Subcutaneous adipose tissue (tissue), 4 donors: ENCODE data around the gene GMPS. TPM values are rescaled to one million over a fixed set of nuclear protein-coding genes. Genes with fewer than 3 reads are reported as not detected.

Source experiments
- total RNA-seq, 4 donors: library from RNA; depleted of rRNA; stranded (reverse); fragments of >200 nt; gene quantifications; one replicate each; pipeline ENCODE4 v1.1.0, GENCODE V29; 2016
- TF ChIP-seq, protein P1 (sequence below): fragments of 450-650 bp; IDR thresholded peaks from one replicate; pipeline ENCODE4 v1.5.1; 2016; ENCODE audit warnings: low read depth, mild to moderate bottlenecking, control low read depth, antibody characterized with exemption, moderate library complexity

GMPS gene
- total RNA-seq, 4 donors from 2014 or later, result 27.1 to 37.5 (median 29.5) TPM

DNA sequence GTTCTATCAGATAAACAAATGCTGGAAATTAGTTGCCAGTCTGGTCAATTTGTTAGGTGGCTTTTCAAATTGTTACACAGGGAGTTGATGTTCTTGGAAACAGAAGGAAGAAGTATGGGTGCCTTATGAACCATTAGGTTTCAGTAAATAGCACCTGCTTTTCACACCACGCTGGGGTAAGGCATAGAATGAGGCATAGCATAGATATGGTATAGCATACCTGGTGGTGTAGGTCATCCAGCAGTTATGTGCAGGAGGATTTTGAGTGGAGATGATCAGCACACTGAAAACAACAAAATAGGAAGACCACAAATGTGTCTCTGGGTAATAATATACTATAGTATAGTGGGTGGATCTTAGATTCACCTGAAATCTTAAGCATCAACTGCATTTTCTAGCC lies 121.4 kb downstream of the GMPS start:
- TF ChIP-seq, protein P1, sequence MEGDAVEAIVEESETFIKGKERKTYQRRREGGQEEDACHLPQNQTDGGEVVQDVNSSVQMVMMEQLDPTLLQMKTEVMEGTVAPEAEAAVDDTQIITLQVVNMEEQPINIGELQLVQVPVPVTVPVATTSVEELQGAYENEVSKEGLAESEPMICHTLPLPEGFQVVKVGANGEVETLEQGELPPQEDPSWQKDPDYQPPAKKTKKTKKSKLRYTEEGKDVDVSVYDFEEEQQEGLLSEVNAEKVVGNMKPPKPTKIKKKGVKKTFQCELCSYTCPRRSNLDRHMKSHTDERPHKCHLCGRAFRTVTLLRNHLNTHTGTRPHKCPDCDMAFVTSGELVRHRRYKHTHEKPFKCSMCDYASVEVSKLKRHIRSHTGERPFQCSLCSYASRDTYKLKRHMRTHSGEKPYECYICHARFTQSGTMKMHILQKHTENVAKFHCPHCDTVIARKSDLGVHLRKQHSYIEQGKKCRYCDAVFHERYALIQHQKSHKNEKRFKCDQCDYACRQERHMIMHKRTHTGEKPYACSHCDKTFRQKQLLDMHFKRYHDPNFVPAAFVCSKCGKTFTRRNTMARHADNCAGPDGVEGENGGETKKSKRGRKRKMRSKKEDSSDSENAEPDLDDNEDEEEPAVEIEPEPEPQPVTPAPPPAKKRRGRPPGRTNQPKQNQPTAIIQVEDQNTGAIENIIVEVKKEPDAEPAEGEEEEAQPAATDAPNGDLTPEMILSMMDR, result no peak

Other genes with a start within 250 kb of the GMPS start
- under 1 TPM in 1 of 4 donors, not detected in 3; under 0.01 TPM for gene PLCH1, start 125.6 kb upstream of the GMPS start, total RNA-seq
- gene C3orf33, start 64.4 kb upstream of the GMPS start, total RNA-seq, result 1 to 10 TPM in 3 of 4 donors, not detected in 1; 2.6 to 3.4 (median 2.9) TPM
- gene SLC33A1, start 16.2 kb upstream of the GMPS start, total RNA-seq, result 10 to 100 TPM; 17.0 to 33.4 (median 23.8) TPM
- gene KCNAB1, start 249.9 kb downstream of the GMPS start, total RNA-seq, result 10 to 100 TPM; 10.9 to 17.1 (median 13.3) TPM